22Rv1 (cell line): ENCODE measurements around the gene OCRL.
"Not testable (repeated sequence)": the region's sequence is repeated elsewhere in the genome, so short reads cannot be mapped to it uniquely, and the experiment has no call there.

Experiments
- H3K27ac ChIP-seq: fragments of 450-650 bp; 2 replicates; pipeline ENCODE4 v1.5.1; 2017
- CTCF ChIP-seq: fragments of 450-650 bp; IDR thresholded peaks from 2 replicates; pipeline ENCODE4 v1.5.1; 2017; ENCODE audit warnings: mild to moderate bottlenecking
- ZFX ChIP-seq: fragments of 450-650 bp; IDR thresholded peaks from 2 replicates; pipeline ENCODE4 v1.6.1; 2017; ENCODE audit warnings: antibody characterized with exemption, borderline replicate concordance

The OCRL gene

GRCh38 chrX:129540722-129541184 lies 694 bp downstream of the OCRL start:
- TF ChIP-seq CTCF (no peak), ZFX (no peak)
- peak overlapping the region; percentile 60 for H3K27ac ChIP-seq

GRCh38 chrX:129544780-129545179 lies 4.7 kb downstream of the OCRL start:
- H3K27ac ChIP-seq, result no peak overlapping the region
- no peak for TF ChIP-seq ZFX
- TF ChIP-seq CTCF, result no peak

GRCh38 chrX:129545408-129545807 lies 5.3 kb downstream of the OCRL start:
- TF ChIP-seq CTCF (no peak), ZFX (no peak)
- H3K27ac ChIP-seq, result no peak overlapping the region

- H3K27ac ChIP-seq, result peak overlapping the region; percentile 71
- TF ChIP-seq CTCF, result no peak
- no peak for TF ChIP-seq ZFX
Measured at GRCh38 chrX:129549124-129549523, 9.1 kb downstream of the OCRL start.

- TF ChIP-seq CTCF (no peak), ZFX (no peak)
- H3K27ac ChIP-seq, result no peak overlapping the region
Measured at GRCh38 chrX:129553619-129554288, 13.7 kb downstream of the OCRL start.

GRCh38 chrX:129554816-129555215 lies 14.8 kb downstream of the OCRL start:
- H3K27ac ChIP-seq, result not testable (repeated sequence)

- TF ChIP-seq CTCF, result no peak
- TF ChIP-seq ZFX, result no peak
- no peak overlapping the region for H3K27ac ChIP-seq
Measured at GRCh38 chrX:129556806-129557315, 16.8 kb downstream of the OCRL start.

- no peak for TF ChIP-seq CTCF
- TF ChIP-seq ZFX, result no peak
- H3K27ac ChIP-seq, result no peak overlapping the region
Measured at GRCh38 chrX:129557844-129558480, 17.9 kb downstream of the OCRL start.
